GM21576 (cell line): Measurements from ENCODE around the gene CNST.
"Not testable (repeated sequence)": the region's sequence is repeated elsewhere in the genome, so short reads cannot be mapped to it uniquely, and the experiment has no call there.

ENCODE experiments used
- ATAC-seq: cut with Tn5 transposase; IDR thresholded peaks from one replicate; pipeline ENCODE4 v1.9.1; 2021; ENCODE audit warnings: mild to moderate bottlenecking, moderate library complexity; ENCODE audit not compliant: unreplicated experiment

CNST gene

DNA sequence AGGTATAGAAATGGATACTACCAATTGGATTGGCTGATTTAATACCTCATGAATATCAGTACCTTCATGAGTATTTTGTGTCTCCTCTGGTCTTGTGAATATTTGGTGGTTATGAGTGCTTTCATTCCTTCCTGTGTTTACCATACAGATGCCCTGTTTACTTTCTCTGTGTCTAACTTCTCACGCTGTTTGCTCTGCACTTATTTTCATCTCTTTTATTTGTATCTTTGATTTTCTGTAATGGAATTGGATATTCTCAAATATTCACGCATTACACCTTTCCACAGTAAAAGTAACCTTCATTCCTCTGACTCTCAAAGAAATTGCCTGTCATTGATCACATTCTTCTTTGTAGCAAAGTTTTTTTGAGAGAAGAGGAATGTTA, 16.8 kb downstream of the CNST start:
- no peak for ATAC-seq

- ATAC-seq, result no peak
Measured at GRCh38 chr1:246583448-246584185, 17.4 kb downstream of the CNST start.

DNA sequence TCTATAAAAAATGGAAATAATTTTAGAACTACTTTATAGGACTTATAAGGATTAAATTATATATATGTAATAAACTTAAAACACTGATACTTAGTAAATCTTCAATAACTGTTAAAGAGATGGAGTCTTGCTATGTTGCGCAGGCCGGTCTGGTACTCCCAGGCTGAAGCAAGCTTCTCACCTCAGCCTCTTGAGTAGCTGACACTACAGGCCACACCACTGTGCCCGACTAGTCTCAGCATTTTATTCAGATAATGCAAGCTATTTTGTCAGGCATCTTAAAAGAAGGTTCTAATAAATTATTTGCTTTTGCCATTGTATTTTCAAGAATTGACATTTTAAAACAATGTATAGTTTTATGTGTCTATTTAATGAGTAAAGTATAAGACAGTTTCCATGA, 20.8 kb downstream of the CNST start:
- no peak for ATAC-seq

DNA sequence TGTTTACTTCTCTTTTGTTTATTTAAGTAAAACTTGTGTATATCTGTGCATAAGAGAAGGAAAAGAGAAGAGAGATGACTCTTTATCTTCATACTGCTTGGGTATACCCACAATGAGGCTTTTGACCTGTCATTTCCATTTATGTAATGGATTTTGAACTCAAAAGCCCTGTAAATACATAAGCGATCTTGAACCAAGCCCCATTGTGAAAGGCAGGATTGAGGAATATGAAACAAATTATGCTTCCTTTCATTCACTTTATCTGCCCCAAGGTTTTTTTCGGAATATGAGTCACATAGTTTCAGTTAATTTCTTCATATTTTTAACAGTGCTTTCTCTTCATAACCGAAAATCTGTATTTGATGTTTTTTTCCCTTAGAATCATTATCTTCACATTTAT, 21.4 kb downstream of the CNST start:
- no peak for ATAC-seq

DNA sequence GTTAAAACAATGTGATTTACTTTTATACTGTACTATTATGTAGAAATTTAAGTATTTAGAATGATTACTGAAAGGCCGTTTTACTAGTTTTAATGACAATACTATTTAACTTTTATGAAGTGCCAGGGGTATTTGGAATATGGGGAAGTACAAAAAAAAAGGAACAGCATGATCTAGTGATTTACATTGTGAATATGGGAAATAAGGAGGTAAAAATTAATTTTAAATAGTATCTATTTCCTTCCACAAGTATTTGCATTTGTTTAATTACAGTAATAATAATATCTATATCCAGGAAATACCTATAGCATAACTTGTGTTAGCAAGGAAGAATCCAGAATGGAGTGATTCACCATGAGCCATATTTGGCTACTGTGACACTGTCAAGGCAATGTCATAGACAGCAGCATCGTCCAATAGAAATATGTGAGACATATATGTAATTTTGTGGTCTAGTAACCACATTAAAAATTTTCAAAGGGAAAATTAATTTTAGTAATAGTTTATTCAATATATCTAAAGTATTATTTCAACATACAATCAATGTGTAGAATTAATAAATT, 22.0 kb downstream of the CNST start:
- ATAC-seq, result no peak

- not testable (repeated sequence) for ATAC-seq
Measured at GRCh38 chr1:246589919-246590318, 23.7 kb downstream of the CNST start.

GRCh38 chr1:246591047-246591446, 24.8 kb downstream of the CNST start:
- ATAC-seq, result peak; percentile 43

GRCh38 chr1:246591504-246591903, 25.2 kb downstream of the CNST start:
- peak; percentile 97 for ATAC-seq

- no peak for ATAC-seq
Measured at GRCh38 chr1:246591958-246592357, 25.7 kb downstream of the CNST start.

DNA sequence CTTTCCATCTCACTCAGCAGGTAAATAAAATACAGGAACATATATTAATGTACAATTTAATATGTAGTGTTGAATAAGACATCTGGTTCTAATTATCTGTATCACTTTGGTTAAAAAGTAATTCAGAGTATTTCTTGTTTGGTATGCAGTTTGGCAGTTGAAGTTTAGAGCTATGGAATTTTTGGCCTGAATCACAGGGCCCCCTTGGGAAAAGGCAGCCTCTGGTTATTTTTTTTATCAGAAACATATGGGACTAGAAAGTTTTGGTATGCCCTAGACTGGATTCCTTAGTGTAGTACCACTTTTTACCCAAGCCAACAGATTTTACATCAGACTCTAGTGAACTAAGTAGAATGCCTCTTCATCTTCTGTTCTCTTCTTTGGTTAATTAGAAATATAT, 26.4 kb downstream of the CNST start:
- ATAC-seq, result no peak

GRCh38 chr1:246595146-246595545, 28.9 kb downstream of the CNST start:
- no peak for ATAC-seq

DNA sequence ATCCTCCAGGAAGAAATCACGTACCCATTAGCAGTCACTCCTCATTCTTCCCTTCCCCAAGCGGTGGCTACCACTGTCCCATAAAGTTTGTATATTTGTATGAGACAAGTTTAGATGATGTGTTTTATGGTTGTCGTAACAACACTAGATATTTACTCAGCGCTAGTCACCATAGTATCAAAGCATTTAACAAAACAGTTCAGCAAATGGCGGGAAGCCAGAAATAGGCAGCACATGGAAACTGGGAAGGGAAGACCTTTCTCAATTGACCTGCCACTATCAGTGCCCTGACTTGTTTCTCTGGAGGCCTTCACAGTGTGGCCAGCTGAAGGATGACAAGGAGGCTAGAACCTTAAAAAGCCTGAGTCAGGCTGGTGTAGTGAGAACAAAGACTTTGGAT, 31.1 kb downstream of the CNST start:
- ATAC-seq, result no peak

DNA sequence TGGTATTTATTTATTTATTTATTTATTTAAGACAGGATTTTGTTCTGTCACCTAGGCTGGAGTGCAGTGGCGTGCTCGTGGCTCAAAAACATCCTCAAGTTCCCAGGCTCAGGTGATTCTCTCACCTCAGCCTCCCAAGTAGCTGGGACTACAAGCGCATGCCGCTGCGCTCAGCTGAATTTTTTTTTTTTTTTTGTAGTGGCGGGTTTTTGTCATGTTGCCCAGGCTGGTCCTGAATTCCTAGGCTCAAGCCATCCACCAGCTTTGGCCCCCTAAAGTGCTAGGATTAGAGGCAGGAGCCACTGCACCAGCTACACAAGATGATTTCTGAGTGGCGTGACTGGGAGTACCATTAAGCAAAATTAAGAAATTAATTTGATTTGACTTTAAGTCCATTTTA, 31.7 kb downstream of the CNST start:
- no peak for ATAC-seq

- ATAC-seq, result no peak
Measured at GRCh38 chr1:246599315-246599714, 33.1 kb downstream of the CNST start.

GRCh38 chr1:246600579-246600978, 34.3 kb downstream of the CNST start:
- ATAC-seq, result no peak

GRCh38 chr1:246602194-246602593, 35.9 kb downstream of the CNST start:
- ATAC-seq, result no peak

DNA sequence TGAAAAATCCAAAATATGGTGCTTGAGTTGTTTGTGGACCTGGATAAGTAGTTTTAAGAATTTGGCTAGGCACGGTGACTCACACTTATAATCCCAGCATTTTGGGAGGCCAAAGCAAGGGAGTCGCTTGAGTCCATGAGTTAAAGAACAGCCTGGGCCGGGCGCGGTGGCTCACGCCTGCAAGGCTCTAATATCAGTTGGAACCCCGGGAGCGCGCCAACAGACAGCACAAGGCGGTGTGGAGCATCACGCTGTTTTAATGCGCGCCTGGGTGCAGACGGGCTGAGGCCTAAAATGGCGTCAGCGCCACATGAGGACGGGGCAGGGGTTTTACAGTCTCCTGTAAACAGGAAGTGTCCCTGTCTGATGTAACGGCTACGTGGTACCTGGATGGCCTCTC, 39.0 kb downstream of the CNST start:
- not testable (repeated sequence) for ATAC-seq

DNA sequence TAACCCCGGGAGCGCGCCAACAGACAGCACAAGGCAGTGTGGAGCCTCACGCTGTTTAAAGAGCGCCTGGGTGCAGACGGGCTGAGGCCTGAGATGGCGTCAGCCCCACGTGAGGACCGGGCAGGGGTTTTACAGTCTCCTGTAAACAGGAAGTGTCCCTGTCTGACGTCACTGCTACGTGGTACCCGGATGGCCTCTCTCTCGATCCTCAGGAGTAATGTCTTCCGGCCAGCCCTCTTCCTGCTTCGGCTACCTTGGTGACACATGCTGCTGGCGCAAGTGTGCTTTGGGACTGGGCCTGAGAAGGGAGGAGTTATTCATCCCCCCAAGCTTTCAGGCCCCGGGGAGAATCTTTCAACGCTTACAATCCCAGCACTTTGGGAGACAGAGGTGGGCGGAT, 41.2 kb downstream of the CNST start:
- ATAC-seq, result no peak

- no peak for ATAC-seq
Measured at GRCh38 chr1:246608616-246609376, 42.5 kb downstream of the CNST start.

- ATAC-seq, result no peak
Measured at GRCh38 chr1:246609632-246610031, 43.4 kb downstream of the CNST start.

DNA sequence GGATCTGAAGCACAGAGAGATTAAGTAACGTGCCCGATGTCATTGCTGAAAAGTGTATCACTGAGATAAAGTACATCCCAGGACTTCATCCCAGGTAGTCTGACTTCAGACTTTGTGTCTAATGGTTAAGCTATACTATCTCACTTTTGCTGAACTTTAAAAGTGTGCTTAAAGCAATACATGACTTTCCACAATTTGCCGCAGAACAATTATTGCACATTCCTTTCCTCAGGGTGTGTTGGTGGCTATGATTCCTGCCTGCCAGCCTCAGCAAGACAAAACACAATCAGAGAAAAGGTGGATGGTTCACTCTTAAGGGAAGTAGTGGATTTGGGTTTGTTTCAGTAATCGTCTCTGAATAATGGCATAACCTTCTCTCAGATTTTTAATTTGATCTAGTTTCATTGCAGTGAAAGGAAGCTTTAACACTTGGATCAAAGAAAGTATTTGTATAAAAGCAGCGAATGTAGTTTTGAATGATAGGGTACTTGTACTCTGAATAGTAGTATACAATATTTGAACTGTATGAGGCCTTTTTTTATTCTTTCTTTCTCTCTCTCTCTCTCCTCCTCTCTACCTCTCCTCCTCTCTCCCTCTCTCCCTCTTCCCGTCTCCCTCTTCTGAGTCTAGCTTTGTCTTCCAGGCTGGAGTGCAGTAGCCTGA, 47.0 kb downstream of the CNST start:
- no peak for ATAC-seq

DNA sequence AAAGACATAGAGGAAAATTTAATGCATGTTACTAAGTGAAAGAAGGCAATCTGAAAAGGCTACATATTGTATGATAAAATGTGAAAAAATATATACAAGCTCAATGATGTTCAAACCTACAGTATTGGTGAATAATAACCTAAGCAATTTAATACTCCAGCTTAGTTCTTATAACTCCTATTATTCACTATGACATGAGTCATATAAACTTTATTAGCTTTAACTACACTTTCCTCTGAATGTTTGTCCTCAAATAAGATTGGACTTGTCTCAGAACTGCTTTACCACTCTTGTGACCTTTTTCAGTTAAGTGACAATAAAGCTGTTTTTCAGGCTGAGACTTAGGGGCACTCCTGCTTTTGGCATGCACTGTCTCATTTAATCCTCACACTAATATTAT, 50.9 kb downstream of the CNST start:
- ATAC-seq, result no peak
